ENCODE results near the gene MAN1A2.

Gene MAN1A2

DNA sequence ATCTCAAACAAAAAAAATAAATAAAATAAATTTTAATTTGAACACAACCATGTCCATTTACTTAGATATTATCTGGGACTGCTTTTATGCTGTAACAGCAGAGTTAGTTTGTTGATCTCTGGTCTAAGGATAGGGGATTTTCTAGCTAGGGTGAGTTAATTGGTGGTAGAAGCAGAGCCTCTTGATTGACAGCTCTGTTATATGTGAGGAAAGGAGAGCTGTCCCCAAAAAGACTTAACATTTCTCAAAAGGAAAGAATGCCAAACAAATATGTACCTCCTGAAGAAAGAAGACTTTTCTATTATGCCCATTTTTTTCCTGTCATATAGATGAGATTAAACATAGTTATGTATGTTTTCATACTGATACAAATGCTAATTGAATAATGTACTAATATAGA, 37.8 kb downstream of the MAN1A2 start:
- H3K4me3 ChIP-seq (ENCODE audit: low read length) = no peak overlapping the region
- TF ChIP-seq, protein P1, sequence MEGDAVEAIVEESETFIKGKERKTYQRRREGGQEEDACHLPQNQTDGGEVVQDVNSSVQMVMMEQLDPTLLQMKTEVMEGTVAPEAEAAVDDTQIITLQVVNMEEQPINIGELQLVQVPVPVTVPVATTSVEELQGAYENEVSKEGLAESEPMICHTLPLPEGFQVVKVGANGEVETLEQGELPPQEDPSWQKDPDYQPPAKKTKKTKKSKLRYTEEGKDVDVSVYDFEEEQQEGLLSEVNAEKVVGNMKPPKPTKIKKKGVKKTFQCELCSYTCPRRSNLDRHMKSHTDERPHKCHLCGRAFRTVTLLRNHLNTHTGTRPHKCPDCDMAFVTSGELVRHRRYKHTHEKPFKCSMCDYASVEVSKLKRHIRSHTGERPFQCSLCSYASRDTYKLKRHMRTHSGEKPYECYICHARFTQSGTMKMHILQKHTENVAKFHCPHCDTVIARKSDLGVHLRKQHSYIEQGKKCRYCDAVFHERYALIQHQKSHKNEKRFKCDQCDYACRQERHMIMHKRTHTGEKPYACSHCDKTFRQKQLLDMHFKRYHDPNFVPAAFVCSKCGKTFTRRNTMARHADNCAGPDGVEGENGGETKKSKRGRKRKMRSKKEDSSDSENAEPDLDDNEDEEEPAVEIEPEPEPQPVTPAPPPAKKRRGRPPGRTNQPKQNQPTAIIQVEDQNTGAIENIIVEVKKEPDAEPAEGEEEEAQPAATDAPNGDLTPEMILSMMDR (conservative IDR thresholded peaks at IDR 0.05; ENCODE audit: low read length) = no peak
- no peak for DNase-seq (ENCODE audit: low read depth)

DNA sequence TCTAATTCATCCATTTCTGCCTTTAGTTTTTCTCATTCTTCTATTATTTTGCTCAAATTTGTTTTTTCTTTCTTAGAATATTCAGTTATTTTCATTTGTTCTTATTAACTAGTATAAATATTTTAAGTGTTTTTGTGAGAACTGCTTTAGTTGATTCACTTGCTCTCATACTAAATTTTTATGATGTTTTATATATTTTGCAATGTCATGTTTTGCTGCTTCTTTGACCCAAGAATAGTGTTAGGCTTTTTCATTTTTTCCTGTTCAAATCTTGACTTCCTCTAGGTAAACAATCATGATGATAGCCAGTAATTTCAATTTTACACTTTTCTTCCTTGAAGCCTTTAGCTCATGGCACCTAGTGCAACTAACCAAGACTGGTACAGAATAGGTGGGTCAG, 45.2 kb downstream of the MAN1A2 start:
- H3K4me3 ChIP-seq (ENCODE audit: low read length) = no peak overlapping the region
- DNase-seq (ENCODE audit: low read depth) = no peak
- TF ChIP-seq, protein P1 (conservative IDR thresholded peaks at IDR 0.05; ENCODE audit: low read length) = no peak

DNA sequence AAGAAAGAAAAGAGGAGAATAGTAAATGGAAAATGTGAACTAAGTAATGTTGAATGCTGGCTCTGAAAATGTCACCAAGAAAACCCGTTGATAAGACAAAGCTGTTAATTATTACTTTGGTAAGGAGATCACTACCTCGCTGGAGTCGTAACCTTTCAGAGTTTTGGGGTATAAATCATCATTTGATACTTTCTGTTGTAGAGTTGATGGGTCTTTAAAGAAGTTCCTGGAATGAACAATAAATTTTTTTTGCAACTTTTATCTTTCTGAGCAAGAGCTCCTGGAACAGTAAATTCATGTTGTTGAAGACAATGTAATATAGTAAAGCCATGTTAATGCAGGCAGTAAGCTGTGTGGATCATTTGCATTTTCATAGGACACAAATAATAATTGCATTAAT, 46.2 kb downstream of the MAN1A2 start:
- DNase-seq (ENCODE audit: low read depth) = no peak
- TF ChIP-seq, protein P1 (conservative IDR thresholded peaks at IDR 0.05; ENCODE audit: low read length) = no peak
- H3K4me3 ChIP-seq (ENCODE audit: low read length) = no peak overlapping the region

DNA sequence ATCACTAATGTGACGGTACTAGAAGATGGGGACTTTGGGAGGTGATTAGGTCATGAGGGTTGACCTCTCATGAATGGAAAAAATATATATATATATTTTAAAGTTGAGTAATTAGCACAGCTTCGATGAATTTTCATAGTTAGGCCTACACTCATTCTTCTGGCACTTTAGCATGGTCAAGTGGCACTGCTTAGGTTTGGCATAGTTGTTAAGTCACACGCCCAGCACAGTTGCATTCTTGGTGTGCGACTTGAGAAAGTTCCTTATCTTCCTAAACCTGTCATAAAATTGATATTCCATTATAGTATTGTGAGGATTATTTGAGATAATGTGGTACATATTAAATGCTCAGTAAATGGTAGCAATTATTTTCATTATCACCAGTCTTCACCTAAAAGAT, 47.7 kb downstream of the MAN1A2 start:
- TF ChIP-seq, protein P1 (conservative IDR thresholded peaks at IDR 0.05; ENCODE audit: low read length) = no peak
- no peak for DNase-seq (ENCODE audit: low read depth)
- no peak overlapping the region for H3K4me3 ChIP-seq (ENCODE audit: low read length)

DNA sequence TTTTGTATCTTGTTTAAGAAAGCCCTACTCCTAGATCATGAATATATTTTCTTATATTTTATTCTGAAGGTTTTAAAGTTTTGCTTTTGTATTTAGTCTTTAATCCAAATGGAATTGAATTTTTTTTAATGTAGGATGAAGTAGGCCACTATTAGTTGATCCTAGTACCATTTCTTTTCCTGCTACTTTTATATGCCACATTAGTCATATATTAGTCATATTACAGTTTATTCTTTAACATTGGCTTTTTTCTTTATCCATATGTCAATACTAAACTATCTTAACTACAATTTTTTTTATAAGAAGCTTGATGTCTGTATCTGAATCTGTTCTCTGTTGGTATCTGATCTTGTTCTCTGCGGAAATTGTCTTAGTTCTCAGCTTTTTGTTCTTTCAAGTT, 48.8 kb downstream of the MAN1A2 start:
- TF ChIP-seq, protein P1 (conservative IDR thresholded peaks at IDR 0.05; ENCODE audit: low read length) = no peak

DNA sequence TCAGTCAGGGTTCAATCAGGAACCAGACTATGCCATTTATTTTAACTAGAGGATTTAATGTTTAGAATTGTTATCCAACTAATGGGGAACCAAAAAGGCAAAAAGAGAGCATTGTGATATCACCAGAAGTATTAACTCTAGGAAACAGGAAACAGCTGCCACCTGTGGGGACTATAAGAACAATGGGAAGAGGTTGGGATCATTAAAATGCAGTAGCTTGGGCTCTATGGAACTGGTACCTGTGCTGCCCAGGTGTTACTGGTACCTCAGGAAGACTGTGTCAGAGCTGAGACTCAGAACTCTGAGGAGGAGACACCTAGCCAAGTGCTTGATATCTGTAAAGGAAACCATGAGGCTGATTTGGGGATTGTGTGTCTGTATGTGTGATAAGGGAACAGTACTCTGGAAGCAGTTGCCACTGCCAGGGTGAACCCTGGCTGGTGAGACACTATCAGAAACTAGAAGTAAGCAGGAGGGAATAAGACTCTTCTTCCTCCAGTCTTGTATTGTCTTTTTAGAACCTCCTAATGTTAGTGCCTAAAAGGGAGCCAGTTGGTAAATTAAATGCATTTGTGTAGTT, 49.4 kb downstream of the MAN1A2 start:
- TF ChIP-seq, protein P1 (conservative IDR thresholded peaks at IDR 0.05; ENCODE audit: low read length) = no peak
- H3K4me3 ChIP-seq (ENCODE audit: low read length) = no peak overlapping the region
- DNase-seq (ENCODE audit: low read depth) = no peak

More for the DNA sequence above, 48.8 kb downstream of the MAN1A2 start:
- no peak overlapping the region for H3K4me3 ChIP-seq (ENCODE audit: low read length)
- DNase-seq (ENCODE audit: low read depth) = no peak

DNA sequence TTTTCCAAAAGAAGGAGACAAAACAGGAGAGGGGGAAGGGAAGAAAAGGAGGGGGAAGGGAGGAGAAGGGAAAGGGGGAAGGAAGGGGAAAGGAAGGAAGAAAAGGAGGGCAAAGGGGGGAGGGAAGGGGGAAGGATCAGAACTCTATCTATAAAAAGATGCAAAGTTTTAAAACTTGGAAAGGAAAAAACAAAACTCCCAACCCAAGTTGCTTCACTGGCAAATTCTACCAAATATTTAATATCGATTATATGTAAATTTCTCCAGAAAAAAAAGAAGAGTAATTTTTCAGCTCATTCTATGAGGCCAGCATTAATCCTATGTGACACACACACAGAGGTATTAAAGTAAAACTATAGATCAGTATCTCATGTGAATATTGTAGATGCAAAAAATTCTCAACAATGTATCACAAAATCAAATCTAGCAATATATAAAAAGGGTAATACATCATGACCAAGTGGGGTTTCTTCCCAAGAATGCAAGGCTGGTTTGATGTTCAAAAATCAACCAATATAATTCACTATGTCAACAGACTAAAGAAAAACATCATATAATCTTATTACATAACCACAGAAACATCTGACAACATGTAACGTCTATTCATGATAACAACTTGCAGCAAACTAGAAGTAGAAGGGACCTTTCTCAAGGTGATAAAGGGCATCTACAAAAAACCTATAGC, 57.9 kb downstream of the MAN1A2 start:
- TF ChIP-seq, protein P1 (conservative IDR thresholded peaks at IDR 0.05; ENCODE audit: low read length) = no peak
- no peak for DNase-seq (ENCODE audit: low read depth)
- H3K4me3 ChIP-seq (ENCODE audit: low read length) = no peak overlapping the region

All from AG10803 (cell line).